Smooth muscle cell of the pulmonary artery (primary cell): ENCODE results near the gene MEGF8. TPM values are rescaled to one million over a fixed set of nuclear protein-coding genes. Genes with fewer than 3 reads are reported as not detected.

Source experiments
- total RNA-seq: library from RNA; depleted of rRNA; stranded (reverse); fragments of >200 nt; gene quantifications from 2 replicates; pipeline ENCODE4 v1.2.3, GENCODE V29; 2014

The MEGF8 gene
- total RNA-seq: 71.8 and 72.2 TPM in 2 replicates

GRCh38 chr19:42325308-42325895 is at the start of gene MEGF8:
Gene MEGF8, plus strand, starts transcription at chr19:42325635. Its CDS starts 609 bp downstream, at chr19:42326244.

GRCh38 chr19:42301646-42302203 is 23.7 kb upstream of the MEGF8 start, which contains the start of gene PRR19:
Gene PRR19, plus strand, starts transcription at chr19:42302132. Its CDS starts 7,453 bp downstream, at chr19:42309585.

GRCh38 chr19:42313096-42313839 is 12.2 kb upstream of the MEGF8 start, which contains the start of gene TMEM145:
Gene TMEM145, plus strand, starts transcription at chr19:42313309. Its CDS starts 68 bp downstream, at chr19:42313377.

GRCh38 chr19:42389899-42390298 is 64.5 kb downstream of the MEGF8 start, which contains the start of gene CNFN:
Gene CNFN, minus strand, starts transcription at chr19:42390297. Its CDS starts 1,260 bp downstream, at chr19:42389037.

GRCh38 chr19:42427313-42427712 is 101.9 kb downstream of the MEGF8 start, which contains the start of gene LIPE:
Gene LIPE, minus strand, starts transcription at chr19:42427388. Its CDS starts 239 bp downstream, at chr19:42427149.

Other genes starting within 250 kb of the MEGF8 start
- 12.1 and 13.6 TPM in 2 replicates for gene ZNF574, start 249.5 kb upstream of the MEGF8 start, total RNA-seq
- 0.26 and 2.5 TPM in 2 replicates for gene POU2F2, start 193.2 kb upstream of the MEGF8 start, total RNA-seq
- 21.5 and 23.0 TPM in 2 replicates for gene DEDD2, start 108.0 kb upstream of the MEGF8 start, total RNA-seq
- 10.8 and 11.9 TPM in 2 replicates for gene ZNF526, start 105.3 kb upstream of the MEGF8 start, total RNA-seq
- gene GSK3A, start 83.0 kb upstream of the MEGF8 start, total RNA-seq: 31.7 and 33.3 TPM in 2 replicates
- gene ERF, start 70.5 kb upstream of the MEGF8 start, total RNA-seq: 22.8 and 28.2 TPM in 2 replicates
- gene CIC, start 56.4 kb upstream of the MEGF8 start, total RNA-seq: 37.7 and 62.2 TPM in 2 replicates
- gene PRR19, start 23.5 kb upstream of the MEGF8 start, total RNA-seq: 0.20 and 0.23 TPM in 2 replicates
- gene PAFAH1B3, start 23.0 kb upstream of the MEGF8 start, total RNA-seq: 9.5 and 14.0 TPM in 2 replicates
- not detected in 2 replicates for gene TMEM145, start 12.3 kb upstream of the MEGF8 start, total RNA-seq
- not detected in 2 replicates for gene CNFN, start 64.7 kb downstream of the MEGF8 start, total RNA-seq
- gene LIPE, start 101.8 kb downstream of the MEGF8 start, total RNA-seq: 2.6 and 3.0 TPM in 2 replicates
- not detected in 2 replicates for gene CXCL17, start 117.3 kb downstream of the MEGF8 start, total RNA-seq
- gene CEACAM1, start 202.8 kb downstream of the MEGF8 start, total RNA-seq: not detected in 2 replicates